ENCODE measurements around the gene PIEZO2. TPM values are rescaled to one million over a fixed set of nuclear protein-coding genes. Genes with fewer than 3 reads are reported as not detected.

Gene PIEZO2
- total RNA-seq, 1 experiment from 2014 or later, result 11.1 TPM

- Histone ChIP-seq H3K4me3 (no peak overlapping the region), H3K27me3 (no peaks in the 10 kb centered on the region), H3K36me3 (peaks cover 11% of the 10 kb centered on the region), H3K9me3 (no peaks in the 10 kb centered on the region)
- DNase-seq, result no peak
Measured at GRCh38 chr18:10822456-10822855, 326.9 kb downstream of the PIEZO2 start.

GRCh38 chr18:10820681-10821080 lies 328.7 kb downstream of the PIEZO2 start:
- no peak overlapping the region for H3K4me3 ChIP-seq
- peaks cover 2% of the 10 kb centered on the region for H3K36me3 ChIP-seq
- no peaks in the 10 kb centered on the region for H3K9me3 ChIP-seq
- DNase-seq, result no peak
- H3K27me3 ChIP-seq, result no peaks in the 10 kb centered on the region

GRCh38 chr18:10814336-10814735 lies 335.0 kb downstream of the PIEZO2 start:
- no peaks in the 10 kb centered on the region for H3K9me3 ChIP-seq
- no peaks in the 10 kb centered on the region; the same call in 1 of the 2 replicates for H3K36me3 ChIP-seq
- H3K27me3 ChIP-seq, result no peaks in the 10 kb centered on the region
- no peak overlapping the region for H3K4me3 ChIP-seq
- no peak for DNase-seq

- peaks cover 26% of the 10 kb centered on the region for H3K36me3 ChIP-seq
- no peak for DNase-seq
- H3K4me3 ChIP-seq, result no peak overlapping the region
Measured at GRCh38 chr18:10805587-10806118, 343.7 kb downstream of the PIEZO2 start.

GRCh38 chr18:10804126-10804525 lies 345.2 kb downstream of the PIEZO2 start:
- Histone ChIP-seq H3K4me3 (no peak overlapping the region), H3K36me3 (peaks cover 38% of the 10 kb centered on the region), H3K27me3 (no peaks in the 10 kb centered on the region), H3K9me3 (no peaks in the 10 kb centered on the region)
- no peak for DNase-seq

More at GRCh38 chr18:10805587-10806118, 343.7 kb downstream of the PIEZO2 start:
- no peaks in the 10 kb centered on the region for H3K9me3 ChIP-seq
- H3K27me3 ChIP-seq, result no peaks in the 10 kb centered on the region

- no peak for DNase-seq
Measured at GRCh38 chr18:10798727-10799550, 350.4 kb downstream of the PIEZO2 start.

GRCh38 chr18:10797896-10798295 lies 351.5 kb downstream of the PIEZO2 start:
- H3K4me3 ChIP-seq, result no peak overlapping the region
- no peak for DNase-seq
- no peaks in the 10 kb centered on the region for H3K27me3 ChIP-seq
- peaks cover 27% of the 10 kb centered on the region for H3K36me3 ChIP-seq
- no peaks in the 10 kb centered on the region for H3K9me3 ChIP-seq

More at GRCh38 chr18:10798727-10799550, 350.4 kb downstream of the PIEZO2 start:
- H3K27me3 ChIP-seq, result no peaks in the 10 kb centered on the region
- H3K9me3 ChIP-seq, result no peaks in the 10 kb centered on the region
- H3K4me3 ChIP-seq, result no peak overlapping the region
- peaks cover 25% of the 10 kb centered on the region for H3K36me3 ChIP-seq

- no peak for DNase-seq
- Histone ChIP-seq H3K36me3 (peaks cover 27% of the 10 kb centered on the region), H3K27me3 (no peaks in the 10 kb centered on the region), H3K4me3 (no peak overlapping the region), H3K9me3 (no peaks in the 10 kb centered on the region)
Measured at GRCh38 chr18:10794771-10795170, 354.6 kb downstream of the PIEZO2 start.

GRCh38 chr18:10793730-10794370 lies 355.5 kb downstream of the PIEZO2 start:
- Histone ChIP-seq H3K4me3 (no peak overlapping the region), H3K9me3 (no peaks in the 10 kb centered on the region), H3K27me3 (no peaks in the 10 kb centered on the region), H3K36me3 (peaks cover 27% of the 10 kb centered on the region)
- DNase-seq, result no peak

- H3K9me3 ChIP-seq, result no peaks in the 10 kb centered on the region
- DNase-seq, result no peak
- H3K36me3 ChIP-seq, result peaks cover 28% of the 10 kb centered on the region
- H3K4me3 ChIP-seq, result no peak overlapping the region
- no peaks in the 10 kb centered on the region for H3K27me3 ChIP-seq
Measured at GRCh38 chr18:10792181-10792580, 357.2 kb downstream of the PIEZO2 start.

GRCh38 chr18:10791169-10791831 lies 358.1 kb downstream of the PIEZO2 start:
- Histone ChIP-seq H3K27me3 (no peaks in the 10 kb centered on the region), H3K4me3 (no peak overlapping the region), H3K9me3 (no peaks in the 10 kb centered on the region), H3K36me3 (peaks cover 37% of the 10 kb centered on the region)
- DNase-seq, result no peak

GRCh38 chr18:10789180-10789579 lies 360.2 kb downstream of the PIEZO2 start:
- no peak for DNase-seq
- Histone ChIP-seq H3K9me3 (no peaks in the 10 kb centered on the region), H3K4me3 (no peak overlapping the region), H3K36me3 (peaks cover 50% of the 10 kb centered on the region), H3K27me3 (no peaks in the 10 kb centered on the region)

GRCh38 chr18:10787293-10787901 lies 362.0 kb downstream of the PIEZO2 start:
- Histone ChIP-seq H3K9me3 (no peaks in the 10 kb centered on the region), H3K4me3 (no peak overlapping the region), H3K36me3 (peaks cover 54% of the 10 kb centered on the region), H3K27me3 (no peaks in the 10 kb centered on the region)
- DNase-seq, result peak; percentile 68

GRCh38 chr18:10785798-10786197 lies 363.6 kb downstream of the PIEZO2 start:
- H3K4me3 ChIP-seq, result no peak overlapping the region
- no peaks in the 10 kb centered on the region for H3K9me3 ChIP-seq
- no peak for DNase-seq
- no peaks in the 10 kb centered on the region for H3K27me3 ChIP-seq
- H3K36me3 ChIP-seq, result peaks cover 47% of the 10 kb centered on the region

GRCh38 chr18:10784596-10785202 lies 364.7 kb downstream of the PIEZO2 start:
- no peak overlapping the region for H3K4me3 ChIP-seq
- no peaks in the 10 kb centered on the region for H3K9me3 ChIP-seq
- peaks cover 45% of the 10 kb centered on the region for H3K36me3 ChIP-seq
- no peak for DNase-seq
- no peaks in the 10 kb centered on the region for H3K27me3 ChIP-seq

GRCh38 chr18:10783941-10784340 lies 365.4 kb downstream of the PIEZO2 start:
- no peak for DNase-seq
- H3K27me3 ChIP-seq, result no peaks in the 10 kb centered on the region
- no peak overlapping the region for H3K4me3 ChIP-seq

More at GRCh38 chr18:10783941-10784340, 365.4 kb downstream of the PIEZO2 start:
- peaks cover 39% of the 10 kb centered on the region for H3K36me3 ChIP-seq
- no peaks in the 10 kb centered on the region for H3K9me3 ChIP-seq

Measured in MG63 (cell line).